Measurements from ENCODE around the gene TYR.
A peak's percentile ranks its signal among the peaks of the same experiment; 100 is the strongest.
"Not testable (repeated sequence)": the region's sequence is repeated elsewhere in the genome, so short reads cannot be mapped to it uniquely, and the experiment has no call there.

Gene TYR

DNA sequence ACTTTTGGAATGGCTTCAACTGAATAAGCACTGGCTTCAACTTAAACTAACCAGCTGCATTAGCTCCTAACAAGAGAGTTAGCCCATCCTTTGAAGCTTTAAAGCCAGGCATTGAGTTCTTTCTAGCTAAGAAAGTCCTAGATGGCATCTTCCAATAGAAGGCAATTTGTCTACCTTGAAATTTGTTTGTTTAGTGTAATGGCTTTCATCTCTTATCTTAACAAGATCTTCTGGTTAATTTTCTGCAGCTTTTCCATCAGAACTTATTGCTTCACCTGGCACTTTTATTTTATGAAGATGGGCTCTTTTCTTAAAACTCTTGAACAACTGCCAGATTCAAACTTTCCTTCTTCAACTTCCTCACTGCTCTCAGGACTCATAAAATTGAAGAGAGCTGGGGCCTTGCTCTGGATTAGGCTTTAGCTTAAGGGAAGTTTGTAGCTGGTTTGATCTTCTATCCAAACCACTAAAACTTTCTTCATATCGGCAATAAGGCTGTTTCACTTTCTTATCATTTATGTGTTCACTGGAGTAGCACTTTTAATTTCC lies 94.9 kb downstream of the TYR start:
- DNase-seq = not testable (repeated sequence)

- DNase-seq = not testable (repeated sequence)
Measured at GRCh38 chr11:89273220-89273619, 95.5 kb downstream of the TYR start.

GRCh38 chr11:89275966-89276365 lies 98.3 kb downstream of the TYR start:
- DNase-seq = no peak

DNA sequence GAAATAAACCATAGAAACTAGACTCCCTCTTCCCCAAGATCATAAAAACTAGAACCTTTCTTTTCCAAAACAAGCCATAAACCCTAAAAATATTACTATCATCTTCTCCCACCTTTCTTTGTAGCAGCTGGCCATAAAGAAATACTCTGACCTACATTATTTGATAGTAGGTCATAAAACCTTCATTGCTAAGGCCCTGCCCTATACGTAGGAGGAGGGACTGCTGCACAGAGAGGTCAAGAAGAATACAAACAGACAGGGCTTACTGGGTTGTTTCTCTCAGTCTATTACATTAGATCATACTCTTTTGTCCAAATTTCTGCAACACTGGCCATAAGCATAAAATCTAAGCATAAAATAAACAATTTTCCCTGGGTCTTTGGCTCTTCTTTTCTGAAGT lies 101.5 kb downstream of the TYR start:
- DNase-seq = no peak

DNA sequence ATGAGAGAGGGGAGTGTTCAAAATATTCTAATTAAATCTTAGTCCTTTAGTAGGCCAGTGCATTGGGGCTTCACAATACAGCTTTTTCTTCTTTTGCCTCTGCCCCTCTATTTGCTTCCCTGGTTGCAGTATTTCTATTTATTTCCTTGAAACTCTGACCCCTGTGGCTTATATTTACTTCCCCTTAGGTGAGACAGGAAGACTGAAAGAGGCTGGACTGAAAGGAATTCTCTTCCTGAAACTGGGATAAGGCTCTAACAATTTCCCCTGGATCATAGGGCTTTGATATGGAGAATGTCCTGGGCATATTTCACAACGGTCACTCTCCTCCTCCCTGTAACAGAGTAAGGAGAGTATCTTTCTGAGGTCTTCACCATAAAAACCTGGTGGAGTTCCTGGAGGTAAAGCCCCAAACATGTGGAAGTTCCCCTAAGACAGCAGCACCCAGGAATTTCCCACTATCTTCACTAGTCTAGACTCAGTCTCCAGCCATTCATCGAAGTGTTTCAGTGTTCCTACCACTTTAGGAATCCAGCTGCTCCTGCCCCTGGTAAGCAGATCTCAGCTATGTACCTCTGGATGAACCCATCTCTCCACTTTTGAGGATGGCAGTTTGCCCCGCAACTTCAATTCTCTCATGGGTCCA lies 103.5 kb downstream of the TYR start:
- not testable (repeated sequence) for DNase-seq

DNA sequence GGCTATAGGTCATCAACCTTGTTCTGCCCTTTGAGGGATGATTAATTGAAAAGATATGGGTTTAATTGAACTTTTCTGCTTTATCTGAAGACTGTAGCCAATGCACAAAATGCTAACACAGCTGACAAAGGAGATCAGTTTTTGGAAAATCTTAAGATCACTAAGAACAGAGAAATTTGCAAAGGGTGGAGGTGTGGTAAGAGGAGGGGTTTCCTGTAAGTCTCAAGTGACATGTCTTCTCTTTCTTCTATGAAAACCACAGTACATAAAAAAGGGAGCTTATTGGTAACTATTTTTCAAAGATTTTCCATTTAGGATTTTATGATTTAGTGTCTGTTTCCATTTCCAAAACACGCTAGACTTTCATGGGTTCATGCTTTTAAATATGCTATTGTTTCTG lies 108.9 kb downstream of the TYR start:
- not testable (repeated sequence) for DNase-seq

DNA sequence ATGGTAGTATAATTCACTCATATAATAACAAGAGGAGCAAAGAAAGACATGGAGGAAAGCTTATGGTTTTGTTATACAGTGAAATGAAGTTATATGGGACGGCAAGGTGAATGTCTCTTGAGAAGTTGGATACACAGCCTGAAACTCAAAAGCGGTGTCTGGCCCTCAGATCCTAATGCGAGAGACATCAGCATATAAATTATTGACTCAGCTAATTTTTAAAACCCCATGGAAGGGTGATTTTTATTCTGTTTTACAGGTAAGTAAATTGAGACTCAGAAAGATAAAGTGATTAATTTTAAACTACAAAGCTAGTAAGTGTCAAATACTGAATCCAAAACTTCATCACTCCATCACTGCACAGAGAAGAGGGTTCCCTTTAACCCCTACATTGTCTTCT lies 110.3 kb downstream of the TYR start:
- DNase-seq = not testable (repeated sequence)

- no peak for DNase-seq
Measured at GRCh38 chr11:89293965-89294679, 116.4 kb downstream of the TYR start.

DNA sequence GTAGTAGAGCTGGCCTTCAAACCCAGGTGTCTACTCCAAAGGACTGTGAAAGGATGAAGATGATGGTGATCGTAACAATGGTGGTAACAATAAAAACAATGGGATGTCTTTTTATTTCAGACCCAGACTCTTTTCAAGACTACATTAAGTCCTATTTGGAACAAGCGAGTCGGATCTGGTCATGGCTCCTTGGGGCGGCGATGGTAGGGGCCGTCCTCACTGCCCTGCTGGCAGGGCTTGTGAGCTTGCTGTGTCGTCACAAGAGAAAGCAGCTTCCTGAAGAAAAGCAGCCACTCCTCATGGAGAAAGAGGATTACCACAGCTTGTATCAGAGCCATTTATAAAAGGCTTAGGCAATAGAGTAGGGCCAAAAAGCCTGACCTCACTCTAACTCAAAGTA lies 117.3 kb downstream of the TYR start:
- not testable (repeated sequence) for DNase-seq

GRCh38 chr11:89303029-89303428 lies 125.4 kb downstream of the TYR start:
- DNase-seq = not testable (repeated sequence)

GRCh38 chr11:89308272-89308671 lies 130.6 kb downstream of the TYR start:
- not testable (repeated sequence) for DNase-seq

DNA sequence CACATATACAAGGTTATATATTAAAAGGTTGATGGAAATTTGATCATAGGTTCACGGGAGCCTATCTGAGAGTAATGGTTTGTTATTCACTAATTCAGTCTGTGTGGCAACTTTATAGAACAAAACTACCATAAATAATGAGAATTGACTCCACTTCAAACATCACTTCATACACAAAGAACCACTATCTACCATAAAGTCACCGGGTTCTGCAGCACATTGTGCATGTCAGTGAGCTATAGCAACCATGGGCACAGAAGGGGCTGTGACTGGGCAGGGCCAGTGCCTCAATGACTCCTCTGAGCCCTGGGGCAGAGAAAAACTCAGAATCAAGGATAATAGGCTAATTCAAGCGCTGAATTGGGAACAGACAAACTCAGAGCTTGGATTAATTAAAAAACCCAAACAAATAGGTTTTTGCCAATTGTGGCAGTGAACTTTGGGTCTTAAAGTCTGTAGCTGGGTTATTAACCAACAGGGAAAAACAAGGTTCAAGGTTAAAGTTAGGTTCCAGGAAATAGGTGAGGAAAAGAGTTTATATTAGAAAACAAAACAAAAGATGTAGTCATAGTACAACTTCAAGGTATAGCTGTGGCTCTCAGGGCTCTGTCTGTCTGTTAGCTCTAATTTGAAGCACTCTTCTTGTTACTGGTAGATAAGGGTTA lies 131.8 kb downstream of the TYR start:
- not testable (repeated sequence) for DNase-seq

- not testable (repeated sequence) for DNase-seq
Measured at GRCh38 chr11:89310607-89311006, 132.9 kb downstream of the TYR start.

DNA sequence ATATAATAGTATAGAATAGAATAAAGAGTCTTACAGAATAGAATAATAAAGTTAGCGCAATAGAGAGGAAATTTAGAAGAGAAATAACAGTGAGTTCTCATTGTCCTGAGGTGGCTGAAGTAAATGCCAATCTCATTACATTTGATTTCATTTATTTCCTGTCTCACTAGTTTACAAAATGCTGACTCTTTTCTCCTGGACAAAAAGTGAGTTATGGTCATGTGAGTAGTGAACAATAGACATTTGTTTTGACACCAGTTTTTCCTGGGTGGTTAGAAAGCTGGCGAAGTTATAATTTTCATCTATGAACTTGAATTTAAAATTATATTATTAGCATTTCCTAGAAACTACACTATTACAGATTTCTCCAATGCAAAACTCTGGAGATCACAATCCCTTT lies 143.7 kb downstream of the TYR start:
- no peak for DNase-seq

DNA sequence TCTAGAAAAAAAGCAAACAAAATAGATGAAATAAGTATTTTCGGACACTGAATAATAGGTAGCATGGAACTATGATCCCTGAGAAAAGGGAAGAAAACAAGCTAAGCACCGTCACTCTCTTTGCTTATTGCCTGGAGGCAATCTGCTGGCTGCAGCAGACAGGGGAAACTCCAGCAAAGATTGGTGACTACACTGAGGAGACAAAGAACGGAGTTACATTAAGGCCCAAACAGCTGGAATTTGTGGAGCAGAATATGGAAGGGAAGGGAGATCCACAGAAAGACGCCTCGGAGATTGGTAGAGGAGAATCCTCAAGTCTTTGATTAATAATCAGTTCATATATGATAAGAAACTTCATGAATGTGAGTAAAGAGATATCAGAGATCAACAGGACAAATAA lies 150.2 kb downstream of the TYR start:
- DNase-seq = no peak

GRCh38 chr11:89331940-89332339 lies 154.3 kb downstream of the TYR start:
- not testable (repeated sequence) for DNase-seq

GRCh38 chr11:89333704-89334103 lies 156.0 kb downstream of the TYR start:
- DNase-seq = peak; percentile 1

- DNase-seq = not testable (repeated sequence)
Measured at GRCh38 chr11:89337100-89337650, 159.5 kb downstream of the TYR start.

DNA sequence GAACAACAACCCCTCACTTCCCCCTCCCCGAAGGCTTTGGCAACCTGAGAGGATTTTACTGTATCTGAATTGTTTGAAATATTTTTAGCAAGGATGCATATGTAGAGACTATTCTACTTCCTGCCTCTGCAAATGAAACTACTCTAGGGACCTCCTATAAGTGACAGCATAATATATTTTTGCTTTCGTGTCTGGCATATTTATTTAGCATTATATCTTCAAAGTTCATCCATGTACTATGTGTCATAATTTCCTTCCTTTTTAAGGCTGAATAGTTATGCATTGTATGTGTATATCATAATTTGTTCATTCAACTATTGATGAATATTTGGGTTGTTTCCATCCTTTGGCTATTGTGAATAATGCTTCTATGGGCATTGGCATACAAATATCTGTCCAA lies 160.4 kb downstream of the TYR start:
- not testable (repeated sequence) for DNase-seq

- DNase-seq = not testable (repeated sequence)
Measured at GRCh38 chr11:89340450-89340849, 162.8 kb downstream of the TYR start.

DNA sequence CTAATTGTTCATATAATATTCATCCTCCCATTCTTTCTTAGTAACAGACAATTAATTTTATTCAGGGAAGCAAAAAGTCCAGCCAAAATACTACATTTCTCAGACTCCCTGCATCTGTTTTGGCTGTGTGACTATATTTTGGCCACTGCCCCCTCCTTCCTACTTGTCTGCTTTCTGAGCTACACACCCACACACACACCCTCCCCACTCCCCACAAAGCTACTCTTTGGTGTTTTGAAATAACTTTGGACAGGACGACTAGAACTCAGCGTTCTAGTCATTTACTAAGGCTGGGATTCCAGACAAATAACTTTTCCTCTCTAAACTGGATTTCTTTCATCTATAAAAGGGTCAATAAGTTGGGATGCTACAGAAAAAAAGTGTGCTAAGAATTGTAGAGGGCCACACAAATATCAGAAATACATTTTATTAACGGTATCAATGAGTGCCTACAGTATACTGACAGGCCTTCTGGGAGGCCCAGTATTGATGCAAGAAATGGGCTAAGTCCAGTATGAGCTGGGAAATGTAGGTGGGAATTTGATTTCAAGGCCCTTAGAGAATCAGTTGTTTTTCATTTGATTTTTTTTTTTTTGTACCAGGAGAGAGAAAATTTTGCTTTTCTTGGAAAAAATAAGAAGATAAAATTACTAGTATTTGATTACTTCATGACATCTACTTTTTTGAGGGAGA lies 165.4 kb downstream of the TYR start:
- DNase-seq = not testable (repeated sequence)
